WI38 (cell line): ENCODE data around the gene MSH3.

Experiments used
- H3K4me3 ChIP-seq: 2 replicates; pipeline ENCODE4 v1.5.1; 2011; ENCODE audit warnings: low read depth, mild to moderate bottlenecking, control low read depth, low read length
- CTCF ChIP-seq: IDR thresholded peaks from 2 replicates; pipeline ENCODE4 v1.5.1; 2012; ENCODE audit warnings: low read depth, mild to moderate bottlenecking, control low read depth, low read length

The MSH3 gene

DNA sequence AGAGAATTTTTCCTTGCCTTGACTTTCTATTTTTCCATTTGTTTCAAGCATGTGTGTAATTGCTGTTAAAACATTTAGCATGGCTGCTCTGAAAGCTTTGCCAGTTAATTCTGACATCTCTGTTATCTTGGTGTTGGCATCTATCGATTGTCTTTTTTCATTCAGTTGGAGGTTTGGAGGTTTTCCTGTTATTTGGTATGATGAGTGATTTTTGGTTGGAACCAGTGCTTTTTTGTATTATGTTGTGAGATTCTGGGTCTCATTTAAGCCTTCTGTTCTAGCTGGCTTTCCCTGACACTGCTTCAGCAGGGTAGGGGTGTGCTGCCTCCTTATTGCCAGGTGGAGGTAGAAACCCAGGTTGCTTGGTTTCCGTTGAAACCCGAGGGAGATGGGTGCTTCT lies 41.2 kb downstream of the MSH3 start:
- no peak for TF ChIP-seq CTCF
- H3K4me3 ChIP-seq: no peak overlapping the region

DNA sequence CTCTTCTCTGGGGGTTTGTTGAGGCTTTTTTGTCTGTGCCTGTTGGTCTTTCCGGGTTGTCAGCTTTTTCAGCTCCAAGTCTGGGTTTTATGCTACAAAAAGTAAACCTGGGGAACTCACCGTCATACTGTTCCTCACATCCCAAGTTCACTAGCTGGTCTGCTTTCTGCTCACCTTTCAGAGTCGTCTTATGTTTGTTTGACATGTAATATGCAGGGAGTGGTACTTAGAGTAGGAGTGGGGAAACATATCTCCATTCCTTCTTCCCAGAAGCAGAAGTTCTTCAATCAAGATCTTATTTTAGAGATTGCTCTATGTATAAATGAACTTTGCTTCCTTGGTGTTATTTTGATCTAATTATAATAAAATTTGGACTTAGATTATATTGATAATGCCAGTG lies 42.0 kb downstream of the MSH3 start:
- no peak for TF ChIP-seq CTCF

GRCh38 chr5:80697100-80697499 lies 42.6 kb downstream of the MSH3 start:
- no peak overlapping the region for H3K4me3 ChIP-seq
- TF ChIP-seq CTCF: no peak

More for the DNA sequence above, 42.0 kb downstream of the MSH3 start:
- no peak overlapping the region for H3K4me3 ChIP-seq

DNA sequence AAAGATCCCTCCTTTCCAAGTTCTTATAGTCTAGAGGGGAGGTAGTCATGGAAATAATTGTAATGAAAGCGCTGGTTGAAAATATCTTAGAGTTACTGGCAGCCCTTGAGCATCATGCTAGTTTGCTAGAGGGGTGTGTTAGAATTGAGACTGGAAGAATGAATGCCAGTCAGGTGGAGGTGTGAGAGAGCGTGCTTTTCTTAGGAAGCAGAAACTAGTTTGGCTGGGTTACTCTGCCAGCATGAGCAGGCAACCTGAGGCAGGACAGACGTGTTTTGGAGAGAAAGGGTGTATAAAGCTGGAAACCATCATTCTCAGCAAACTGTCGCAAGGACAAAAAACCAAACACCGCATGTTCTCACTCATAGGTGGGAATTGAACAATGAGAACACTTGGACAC lies 43.9 kb downstream of the MSH3 start:
- no peak overlapping the region for H3K4me3 ChIP-seq
- TF ChIP-seq CTCF: no peak

DNA sequence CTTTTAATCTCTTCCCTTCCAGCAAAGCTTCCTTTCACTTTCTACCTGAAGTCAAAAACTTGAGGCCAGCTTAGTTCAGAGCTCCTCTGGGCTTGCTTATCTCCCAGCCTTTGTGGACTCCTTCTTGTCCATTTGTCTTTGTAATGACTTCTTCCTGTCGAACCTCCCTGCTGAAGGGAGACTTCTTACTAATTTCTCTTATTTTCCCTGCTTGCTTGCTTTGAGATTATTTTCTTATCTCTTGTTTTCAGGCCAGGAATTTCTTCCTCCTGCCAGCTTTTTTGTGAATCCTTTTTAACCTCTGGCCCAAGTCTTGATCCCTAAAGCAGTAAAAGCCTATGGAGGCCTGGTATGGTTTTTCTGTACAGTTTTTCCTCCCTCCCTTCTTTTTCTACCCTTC lies 47.1 kb downstream of the MSH3 start:
- H3K4me3 ChIP-seq: no peak overlapping the region

DNA sequence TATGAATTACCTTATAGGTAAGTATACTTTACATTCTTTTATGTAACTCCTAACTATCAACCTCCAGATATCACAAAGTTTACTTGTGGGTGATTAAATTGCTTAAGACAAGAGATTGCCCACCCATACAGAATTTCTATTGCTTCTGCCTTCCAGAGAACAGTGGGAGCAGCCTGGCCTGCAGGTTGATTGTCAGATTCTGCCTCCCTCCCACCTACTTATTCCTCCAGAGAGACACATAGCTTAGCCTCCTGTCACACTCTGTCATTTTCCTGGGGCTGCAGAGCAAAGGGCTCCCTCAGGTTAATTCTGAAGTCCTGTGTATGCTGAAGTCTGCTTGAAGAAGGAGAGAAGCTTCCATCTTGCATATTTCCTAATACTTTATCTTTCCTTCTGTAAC lies 48.8 kb downstream of the MSH3 start:
- no peak for TF ChIP-seq CTCF
- H3K4me3 ChIP-seq: no peak overlapping the region

More for the DNA sequence above, 47.1 kb downstream of the MSH3 start:
- no peak for TF ChIP-seq CTCF

GRCh38 chr5:80703747-80704146 lies 49.3 kb downstream of the MSH3 start:
- no peak for TF ChIP-seq CTCF
- H3K4me3 ChIP-seq: no peak overlapping the region
